H9 (cell line): ENCODE data around the gene RLBP1. TPM values are rescaled to one million over a fixed set of nuclear protein-coding genes. Genes with fewer than 3 reads are reported as not detected.

ENCODE experiments used
- DNase-seq: peaks from one replicate; pipeline ENCODE4 v3.0.0-alpha.2; 2017
- H2AFZ ChIP-seq: one replicate; pipeline ENCODE4 v1.6.1; 2013; ENCODE audit warnings: mild to moderate bottlenecking, low read length, control low read depth, moderate library complexity
- H2AK5ac ChIP-seq: 2 replicates; pipeline ENCODE4 v1.6.1; 2013; ENCODE audit warnings: low read length, control low read depth, mixed read lengths; ENCODE audit not compliant: insufficient read length
- H2BK120ac ChIP-seq: one replicate; pipeline ENCODE4 v1.6.1; 2013; ENCODE audit warnings: low read depth, mild to moderate bottlenecking, low read length, control low read depth, inconsistent platforms; ENCODE audit not compliant: poor library complexity, severe bottlenecking
- H2BK12ac ChIP-seq: 2 replicates; pipeline ENCODE4 v1.6.1; 2013; ENCODE audit warnings: low read length, control low read depth, mixed read lengths, low read depth; ENCODE audit not compliant: insufficient read length
- H2BK15ac ChIP-seq: 2 replicates; pipeline ENCODE4 v1.6.1; 2013; ENCODE audit warnings: low read depth, low read length, control low read depth
- H2BK20ac ChIP-seq: one replicate; pipeline ENCODE4 v1.6.1; 2013; ENCODE audit warnings: low read depth, mild to moderate bottlenecking, low read length, control low read depth, inconsistent platforms; ENCODE audit not compliant: poor library complexity, severe bottlenecking
- H2BK5ac ChIP-seq: 2 replicates; pipeline ENCODE4 v1.6.1; 2013; ENCODE audit warnings: low read length, control low read depth, mixed read lengths; ENCODE audit not compliant: insufficient read length
- H3K14ac ChIP-seq: 2 replicates; pipeline ENCODE4 v1.6.1; 2013; ENCODE audit warnings: low read length, control low read depth; ENCODE audit not compliant: insufficient read depth
- H3K18ac ChIP-seq: 2 replicates; pipeline ENCODE4 v1.6.1; 2013; ENCODE audit warnings: low read depth, mild to moderate bottlenecking, mixed read lengths, low read length, control low read depth; ENCODE audit not compliant: insufficient read length
- H3K23ac ChIP-seq: 2 replicates; pipeline ENCODE4 v1.6.1; 2013; ENCODE audit warnings: low read length, control low read depth, mixed read lengths, low read depth; ENCODE audit not compliant: insufficient read length
- H3K23me2 ChIP-seq: 2 replicates; pipeline ENCODE4 v1.6.1; 2013; ENCODE audit warnings: low read depth, mild to moderate bottlenecking, mixed read lengths, low read length, control low read depth; ENCODE audit not compliant: insufficient read length, poor library complexity, severe bottlenecking
- H3K27ac ChIP-seq: 2 replicates; pipeline ENCODE4 v1.5.1; 2013; ENCODE audit warnings: low read length, control low read depth, mixed read lengths, low read depth; ENCODE audit not compliant: insufficient read length
- H3K27me3 ChIP-seq: 2 replicates; pipeline ENCODE4 v1.6.1; 2013; ENCODE audit warnings: low read length, control low read depth, inconsistent platforms; ENCODE audit not compliant: insufficient read depth
- H3K4ac ChIP-seq: 2 replicates; pipeline ENCODE4 v1.6.1; 2013; ENCODE audit warnings: low read depth, mild to moderate bottlenecking, control low read depth, inconsistent platforms, low read length, moderate library complexity
- H3K4me1 ChIP-seq: 2 replicates; pipeline ENCODE4 v1.6.1; 2013; ENCODE audit warnings: low read length, control low read depth, inconsistent platforms; ENCODE audit not compliant: insufficient read depth
- H3K4me2 ChIP-seq: 2 replicates; pipeline ENCODE4 v1.6.1; 2013; ENCODE audit warnings: low read length, control low read depth, mixed read lengths; ENCODE audit not compliant: insufficient read length, insufficient read depth
- H3K56ac ChIP-seq: 2 replicates; pipeline ENCODE4 v1.6.1; 2013; ENCODE audit warnings: low read depth, mild to moderate bottlenecking, mixed read lengths, low read length, control low read depth; ENCODE audit not compliant: insufficient read length
- H3K79me1 ChIP-seq: 2 replicates; pipeline ENCODE4 v1.6.1; 2013; ENCODE audit warnings: low read depth, mild to moderate bottlenecking, moderate library complexity, low read length, control low read depth, inconsistent platforms; ENCODE audit not compliant: insufficient read depth, poor library complexity, severe bottlenecking
- H3K79me2 ChIP-seq: 2 replicates; pipeline ENCODE4 v1.6.1; 2013; ENCODE audit warnings: low read length, control low read depth, inconsistent platforms; ENCODE audit not compliant: insufficient read depth
- H3K9ac ChIP-seq: 2 replicates; pipeline ENCODE4 v1.6.1; 2013; ENCODE audit warnings: low read length, control low read depth, mixed read lengths; ENCODE audit not compliant: insufficient read length; ENCODE audit errors: extremely low read depth
- H3K9me3 ChIP-seq: one replicate; pipeline ENCODE4 v1.6.1; 2013; ENCODE audit warnings: low read depth, low read length, inconsistent platforms; ENCODE audit not compliant: control insufficient read depth
- H3T11ph ChIP-seq: one replicate; pipeline ENCODE4 v1.6.1; 2013; ENCODE audit warnings: mild to moderate bottlenecking, low read length, control low read depth, inconsistent platforms
- H4K20me1 ChIP-seq: one replicate; pipeline ENCODE4 v1.6.1; 2013; ENCODE audit not compliant: control insufficient read depth, insufficient read length, insufficient read depth
- H4K5ac ChIP-seq: 2 replicates; pipeline ENCODE4 v1.6.1; 2013; ENCODE audit warnings: low read depth, mild to moderate bottlenecking, mixed read lengths, low read length, control low read depth; ENCODE audit not compliant: insufficient read length
- H4K8ac ChIP-seq: replicated peaks from 2 replicates; pipeline ENCODE4 v1.6.1; 2013; ENCODE audit warnings: low read length, control low read depth, mixed read lengths, low read depth; ENCODE audit not compliant: insufficient read length
- H4K91ac ChIP-seq: 2 replicates; pipeline ENCODE4 v1.6.1; 2013; ENCODE audit warnings: low read depth, mild to moderate bottlenecking, moderate library complexity, mixed read lengths, low read length, control low read depth; ENCODE audit not compliant: insufficient read length
- H3K27ac Mint-ChIP-seq, 3 experiments: 2 replicates in 2 of 3; 3 replicates in 1 of 3; pipeline ENCODE4 v1.8.0; 2020 to 2021; ENCODE audit warnings: mixed read lengths in 3 of 3, mild to moderate bottlenecking in 1 of 3, moderate library complexity in 1 of 3
- H3K27me3 Mint-ChIP-seq: 2 replicates; pipeline ENCODE4 v1.8.0; 2021; ENCODE audit warnings: low read depth, mild to moderate bottlenecking, moderate library complexity, mixed read lengths
- H3K36me3 Mint-ChIP-seq, 3 experiments: 2 replicates in 2 of 3; 3 replicates in 1 of 3; pipeline ENCODE4 v1.8.0; 2020 to 2021; ENCODE audit warnings: low read depth in 3 of 3, mixed read lengths in 3 of 3; ENCODE audit not compliant: insufficient read depth in 1 of 3
- H3K4me1 Mint-ChIP-seq, 2 experiments: 2 replicates each; pipeline ENCODE4 v1.8.0; 2020; ENCODE audit warnings: mixed read lengths in 2 of 2
- H3K4me3 Mint-ChIP-seq, 2 experiments: 2 replicates in 1 of 2; 3 replicates in 1 of 2; pipeline ENCODE4 v1.8.0; 2020 to 2021; ENCODE audit warnings: mild to moderate bottlenecking in 2 of 2, mixed read lengths in 2 of 2, moderate library complexity in 1 of 2
- H3K9me3 Mint-ChIP-seq, 2 experiments: 2 replicates in 1 of 2; 3 replicates in 1 of 2; pipeline ENCODE4 v1.8.0; 2020; ENCODE audit warnings: mild to moderate bottlenecking in 2 of 2, mixed read lengths in 2 of 2, moderate library complexity in 1 of 2
- CTCF ChIP-seq: fragments of 200-600 bp; sonication (generic); conservative IDR thresholded peaks from 3 replicates; pipeline ENCODE4 v1.8.0; 2021; ENCODE audit warnings: antibody characterized with exemption, mild to moderate bottlenecking
- WGBS: extraction: QIAGEN DNeasy Blood & Tissue Kit; methylation state at CpG from one replicate; pipeline ENCODE4 v1.1.7; 2013; ENCODE audit warnings: missing lambda C conversion rate, low lambda C conversion rate, mixed read lengths; ENCODE audit not compliant: insufficient read length; ENCODE audit errors: extremely low coverage; 5-methylcytosine and 5-hydroxymethylcytosine counted together
- total RNA-seq: library from RNA; stranded (reverse); gene quantifications from 2 replicates; pipeline ENCODE4 v1.2.1, GENCODE V29; 2021

The RLBP1 gene
- total RNA-seq, 1 experiment from 2014 or later: not detected

- no peaks in the 10 kb centered on the region for H3K36me3 Mint-ChIP-seq
- no peak overlapping the region for H3K27ac ChIP-seq
- H3K79me1 ChIP-seq: no peaks in the 10 kb centered on the region
- no peaks in the 10 kb centered on the region for H3K9me3 Mint-ChIP-seq
- no peaks in the 10 kb centered on the region for H3K27me3 ChIP-seq
- no peak overlapping the region for H3K4me2 ChIP-seq
- H3K9ac ChIP-seq: no peak overlapping the region
- H3K4ac ChIP-seq: no peak overlapping the region
- no peak overlapping the region for H4K8ac ChIP-seq
- H2AK5ac ChIP-seq: no peak overlapping the region
- H3K27me3 Mint-ChIP-seq: peaks cover 1% of the 10 kb centered on the region
- no peak overlapping the region for H4K91ac ChIP-seq
- H3K4me1 ChIP-seq: no peaks in the 10 kb centered on the region
- H3K4me1 Mint-ChIP-seq: peaks cover under 1 to 3% of the 10 kb centered on the region in 2 experiments; a peak in 3 of 4 replicates
- H2BK5ac ChIP-seq: no peak overlapping the region
- H4K5ac ChIP-seq: no peak overlapping the region
- no peaks in the 10 kb centered on the region for H3K23me2 ChIP-seq
- DNase-seq: no peak
- no peak overlapping the region for H3K4me3 Mint-ChIP-seq
- no peaks in the 10 kb centered on the region for H3K9me3 ChIP-seq
- H3K79me2 ChIP-seq: no peaks in the 10 kb centered on the region
- no peak overlapping the region for H3T11ph ChIP-seq
- H3K23ac ChIP-seq: no peak overlapping the region
- H2BK120ac ChIP-seq: no peak overlapping the region
- no peak overlapping the region for H3K14ac ChIP-seq
- H3K27ac Mint-ChIP-seq: no peak overlapping the region; a peak in 1 of 7 replicates
- TF ChIP-seq CTCF: no peak
- no peak overlapping the region for H3K56ac ChIP-seq
- H2BK12ac ChIP-seq: no peak overlapping the region
- no peak overlapping the region for H2AFZ ChIP-seq
- no peaks in the 10 kb centered on the region for H4K20me1 ChIP-seq
- no peak overlapping the region for H2BK20ac ChIP-seq
- no CpG with 5 or more reads among the region's 5 CpGs for WGBS
- no peak overlapping the region for H2BK15ac ChIP-seq
- H3K18ac ChIP-seq: no peak overlapping the region
Measured at GRCh38 chr15:89211678-89212170, 9.7 kb downstream of the RLBP1 start.
